Kidney capillary endothelial cell (primary cell): Measurements from ENCODE around the gene TPM2.

ENCODE experiments used
- DNase-seq: peaks from one replicate; pipeline ENCODE4 v3.0.0-alpha.2; 2018; ENCODE audit warnings: low spot score

TPM2 gene

DNA sequence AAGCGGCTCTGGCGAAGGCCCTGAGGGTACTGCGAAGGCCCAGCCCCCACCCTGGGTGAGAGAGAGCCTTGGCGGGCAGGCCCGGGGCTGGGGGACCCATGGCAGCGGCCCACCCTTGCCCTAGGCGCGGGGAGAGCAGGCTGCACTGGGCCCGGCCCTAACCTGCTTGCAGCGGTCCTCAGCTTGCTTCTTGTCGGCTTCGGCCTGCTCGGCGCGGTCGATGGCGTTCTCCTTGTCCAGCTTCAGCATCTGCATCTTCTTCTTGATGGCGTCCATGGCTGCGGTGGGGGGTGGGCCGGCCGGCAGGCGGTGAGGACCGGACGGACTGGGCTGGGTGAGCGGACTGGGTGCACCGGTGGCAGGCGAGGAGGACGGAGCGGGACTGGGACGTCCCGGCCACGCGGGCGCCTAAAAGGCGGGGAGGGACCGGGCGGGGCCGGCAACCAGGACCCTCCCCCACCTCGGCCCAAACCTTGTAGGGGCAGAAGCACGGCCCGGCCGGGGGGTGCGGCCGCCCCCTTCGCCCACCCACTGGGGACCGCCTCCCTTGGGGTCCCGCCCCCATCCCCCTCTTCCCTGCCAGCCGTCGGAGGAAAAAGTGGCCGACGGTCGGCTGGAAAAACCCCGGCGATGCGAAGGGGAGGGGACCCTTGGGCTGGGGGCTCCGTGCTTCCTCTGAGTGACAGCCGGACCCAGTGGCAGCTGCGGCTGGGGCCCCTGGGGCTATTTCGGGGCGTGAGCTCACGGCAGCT, at the start of gene TPM2:
Gene TPM2, minus strand, starts transcription at position 384 of the 752 bp plus-strand sequence. Its CDS starts 108 bp downstream, at position 276.
- no peak for DNase-seq

DNA sequence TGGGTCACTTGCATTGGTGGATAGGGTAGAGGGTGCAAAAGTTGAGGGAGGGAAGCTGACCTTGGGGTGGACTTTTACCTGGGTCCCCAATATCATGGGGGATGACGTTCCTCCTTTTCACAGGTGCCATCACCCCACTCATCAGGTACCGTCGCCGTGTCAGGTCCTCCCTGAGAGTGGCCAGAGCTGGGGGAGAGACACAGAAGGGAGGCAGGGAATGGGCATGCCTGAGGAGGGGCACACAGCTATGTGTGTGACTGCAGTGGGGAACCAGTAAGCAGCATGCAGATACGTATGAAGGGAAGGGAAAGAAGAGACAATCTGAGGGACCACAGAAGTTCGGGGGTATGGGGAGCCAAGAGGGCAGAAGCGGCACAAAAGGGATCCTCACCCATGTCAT, 49.2 kb upstream of the TPM2 start:
- no peak for DNase-seq

DNA sequence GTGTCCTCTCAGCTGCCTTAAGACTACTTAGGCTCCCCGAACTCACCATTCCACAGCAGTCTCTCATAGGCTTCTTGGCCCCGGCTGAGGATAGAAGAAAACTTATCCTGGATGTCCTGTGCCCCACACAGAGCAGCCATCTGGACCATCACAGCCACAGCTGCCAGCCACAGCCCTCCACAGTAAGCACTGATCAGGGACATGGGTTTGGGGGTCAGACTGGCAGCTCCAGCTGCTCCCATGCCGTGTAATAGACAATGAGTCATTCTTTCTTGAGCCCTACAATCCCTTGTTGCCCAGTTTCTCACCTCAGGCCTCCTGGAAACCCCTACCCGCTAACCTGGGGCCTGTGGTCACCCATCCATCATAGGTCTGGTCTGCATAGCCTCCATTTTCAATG, 48.5 kb upstream of the TPM2 start:
- no peak for DNase-seq

DNA sequence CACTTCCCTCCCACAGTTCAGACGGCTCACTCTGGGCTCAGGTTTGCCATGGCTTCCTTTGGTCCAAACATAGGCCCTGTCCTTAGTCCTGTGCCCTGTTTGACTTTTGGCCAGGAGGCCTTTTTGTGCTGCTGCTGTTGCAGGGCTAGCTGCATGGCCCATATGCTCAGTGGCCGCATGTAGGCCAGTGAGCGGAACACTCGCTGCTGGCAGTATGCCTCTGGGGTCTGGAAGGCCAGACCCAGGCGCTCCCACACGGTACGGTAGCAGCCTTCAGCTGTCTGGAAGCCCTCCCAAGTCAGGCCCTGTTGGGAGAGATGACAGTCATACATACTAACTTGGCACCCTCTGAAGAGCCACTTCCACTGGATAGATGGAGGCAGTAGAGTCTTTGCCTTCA, 47.4 kb upstream of the TPM2 start:
- no peak for DNase-seq

DNA sequence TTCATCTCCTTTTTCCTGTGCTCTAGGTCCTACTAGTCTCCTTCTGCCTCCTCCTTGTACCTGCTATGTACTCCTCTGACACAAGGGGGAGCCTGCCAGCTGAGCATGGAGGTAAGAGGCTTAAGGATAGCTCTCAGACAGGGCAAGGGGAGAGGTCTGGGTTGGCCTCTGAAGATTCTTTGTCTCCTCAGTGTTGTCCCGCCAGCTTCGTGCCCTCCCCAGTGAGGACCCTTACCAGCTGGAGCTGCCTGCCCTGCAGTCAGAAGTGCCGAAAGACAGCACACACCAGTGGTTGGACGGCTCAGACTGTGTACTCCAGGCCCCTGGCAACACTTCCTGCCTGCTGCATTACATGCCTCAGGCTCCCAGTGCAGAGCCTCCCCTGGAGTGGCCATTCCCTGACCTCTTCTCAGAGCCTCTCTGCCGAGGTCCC, 46.5 kb upstream of the TPM2 start:
- no peak for DNase-seq

DNA sequence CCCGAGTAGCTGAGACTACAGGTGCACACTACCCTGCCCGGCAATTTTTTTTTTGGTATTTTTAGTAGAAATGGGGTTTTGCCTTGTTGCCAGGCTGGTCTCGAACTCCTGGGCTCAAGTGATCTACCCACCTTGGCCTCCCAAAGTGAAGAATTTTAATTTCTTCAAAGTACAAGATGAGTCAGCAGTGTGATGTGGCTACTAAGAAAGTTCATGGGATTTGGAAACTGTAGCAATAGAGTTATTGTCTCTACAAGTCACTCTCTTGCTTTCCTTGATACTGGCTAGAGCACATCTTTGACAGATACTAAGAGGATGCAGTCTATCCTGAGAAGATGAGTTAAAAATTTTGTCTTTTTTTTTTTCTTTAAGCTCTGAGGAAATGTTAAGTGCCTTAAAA, 44.4 kb upstream of the TPM2 start:
- DNase-seq = no peak

DNA sequence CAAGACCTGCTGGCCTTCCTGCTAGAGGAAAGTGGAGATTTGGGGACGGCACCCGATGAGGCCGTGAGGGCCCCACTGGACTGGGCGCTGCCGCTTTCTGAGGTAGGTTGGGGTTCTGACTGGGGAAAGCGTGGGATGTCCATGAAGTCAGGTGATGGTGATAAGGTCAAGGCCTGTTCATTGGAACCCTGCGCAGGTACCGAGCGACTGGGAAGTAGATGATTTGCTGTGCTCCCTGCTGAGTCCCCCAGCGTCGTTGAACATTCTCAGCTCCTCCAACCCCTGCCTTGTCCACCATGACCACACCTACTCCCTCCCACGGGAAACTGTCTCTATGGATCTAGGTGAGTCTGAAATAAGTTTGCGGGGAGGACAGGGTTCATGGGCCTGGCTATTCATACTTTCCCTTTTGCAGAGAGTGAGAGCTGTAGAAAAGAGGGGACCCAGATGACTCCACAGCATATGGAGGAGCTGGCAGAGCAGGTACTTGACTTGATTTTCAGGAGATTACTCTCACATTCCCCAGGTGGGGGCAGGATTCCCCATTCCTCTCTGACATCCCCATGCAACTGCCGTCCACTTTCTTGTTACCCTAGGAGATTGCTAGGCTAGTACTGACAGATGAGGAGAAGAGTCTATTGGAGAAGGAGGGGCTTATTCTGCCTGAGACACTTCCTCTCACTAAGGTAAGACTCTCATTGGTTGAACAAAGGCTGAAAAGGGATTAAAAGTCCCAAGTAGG, 43.2 kb upstream of the TPM2 start:
- DNase-seq = no peak

DNA sequence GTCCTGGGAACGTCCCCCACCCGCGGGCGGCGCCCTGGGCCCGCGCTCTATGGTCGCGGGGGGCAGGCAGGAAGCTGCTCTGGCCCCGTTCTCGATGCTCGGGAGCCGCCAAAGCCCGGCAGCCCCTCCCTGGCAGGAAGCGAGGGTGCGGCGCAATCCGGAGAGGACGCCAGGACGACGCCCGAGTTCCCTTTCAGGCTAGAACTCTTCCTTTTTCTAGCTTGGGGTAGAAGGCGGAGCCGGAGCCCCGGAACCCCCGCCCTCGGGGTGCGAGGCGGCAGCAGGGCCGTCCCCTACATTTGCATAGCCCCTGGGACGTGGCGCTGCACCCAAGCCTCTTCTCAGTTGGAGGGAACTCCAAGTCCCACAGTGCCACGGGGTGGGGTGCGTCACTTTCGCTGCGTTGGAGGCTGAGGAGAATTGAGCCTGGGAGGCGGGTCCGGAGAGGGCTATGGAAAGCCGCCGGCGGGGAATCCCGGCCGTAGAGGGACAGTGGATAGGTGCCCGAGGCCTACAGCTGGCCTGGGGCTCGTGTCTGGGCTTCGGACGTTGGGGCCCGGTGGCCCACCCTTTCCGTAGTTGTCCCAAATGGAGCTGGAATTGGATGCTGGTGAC, 42.6 kb upstream of the TPM2 start, which contains the start of the genes CREB3 and TLN1:
Gene CREB3, plus strand, starts transcription at position 482 of the 615 bp plus-strand sequence. Its CDS starts 107 bp downstream, at position 589.
Gene TLN1, minus strand, starts transcription at position 11 of the 615 bp plus-strand sequence. CDS start 6,501 bp downstream, outside the sequence.
- DNase-seq = peak; percentile 97

DNA sequence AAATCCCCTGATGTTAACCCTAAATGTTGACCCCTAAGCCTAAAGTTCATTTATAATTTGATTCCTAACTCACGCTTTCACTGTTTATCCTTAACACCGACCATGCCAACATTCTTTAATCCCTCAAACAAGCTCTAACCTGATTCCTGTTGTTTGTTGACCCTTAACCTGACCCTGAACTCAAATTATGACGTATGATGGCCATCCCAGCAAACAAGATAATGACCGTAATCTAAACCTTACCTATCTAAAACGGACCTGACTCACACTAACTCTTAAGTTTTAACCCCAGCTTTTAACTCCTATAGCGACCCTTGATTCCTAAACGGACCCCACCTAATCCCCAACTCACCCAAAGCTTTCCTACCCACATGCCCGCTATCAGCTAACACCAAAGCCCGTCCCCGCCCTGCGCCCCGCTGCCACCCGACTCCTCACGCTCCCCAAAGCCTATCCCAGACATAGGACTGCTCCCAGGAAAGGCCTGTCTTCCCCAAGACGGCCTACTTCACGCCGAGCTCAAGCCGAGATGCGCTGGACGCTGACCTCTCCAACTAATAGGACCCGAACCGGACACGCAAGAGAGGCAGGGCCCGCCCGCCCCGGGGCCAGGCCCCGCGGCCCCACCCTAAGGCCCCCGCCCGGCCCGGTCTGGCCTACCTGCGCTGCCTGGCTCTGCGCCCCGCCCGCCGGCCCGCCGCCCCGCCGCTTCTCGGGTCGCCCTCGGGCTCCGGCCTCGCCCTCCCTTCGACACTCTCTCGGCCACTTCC, 41.9 kb upstream of the TPM2 start:
- DNase-seq = no peak

DNA sequence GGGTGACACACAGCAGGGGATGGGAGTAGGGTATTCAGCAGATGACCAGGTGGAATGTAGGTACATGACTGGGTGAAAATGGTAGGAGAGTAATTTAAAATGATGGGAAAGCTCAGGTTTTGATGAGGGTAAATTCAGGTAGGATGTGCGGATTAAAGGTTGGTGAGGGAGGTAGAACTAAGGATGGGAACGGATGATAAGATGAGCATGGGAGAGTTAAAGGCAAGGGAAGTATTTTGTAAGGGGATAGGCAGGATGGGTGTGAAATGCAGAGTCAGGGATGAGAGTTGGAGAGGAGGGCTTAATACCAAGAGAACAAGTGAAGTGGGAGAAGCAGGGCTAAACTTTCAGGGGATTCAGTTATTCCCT, 40.7 kb upstream of the TPM2 start:
- no peak for DNase-seq

DNA sequence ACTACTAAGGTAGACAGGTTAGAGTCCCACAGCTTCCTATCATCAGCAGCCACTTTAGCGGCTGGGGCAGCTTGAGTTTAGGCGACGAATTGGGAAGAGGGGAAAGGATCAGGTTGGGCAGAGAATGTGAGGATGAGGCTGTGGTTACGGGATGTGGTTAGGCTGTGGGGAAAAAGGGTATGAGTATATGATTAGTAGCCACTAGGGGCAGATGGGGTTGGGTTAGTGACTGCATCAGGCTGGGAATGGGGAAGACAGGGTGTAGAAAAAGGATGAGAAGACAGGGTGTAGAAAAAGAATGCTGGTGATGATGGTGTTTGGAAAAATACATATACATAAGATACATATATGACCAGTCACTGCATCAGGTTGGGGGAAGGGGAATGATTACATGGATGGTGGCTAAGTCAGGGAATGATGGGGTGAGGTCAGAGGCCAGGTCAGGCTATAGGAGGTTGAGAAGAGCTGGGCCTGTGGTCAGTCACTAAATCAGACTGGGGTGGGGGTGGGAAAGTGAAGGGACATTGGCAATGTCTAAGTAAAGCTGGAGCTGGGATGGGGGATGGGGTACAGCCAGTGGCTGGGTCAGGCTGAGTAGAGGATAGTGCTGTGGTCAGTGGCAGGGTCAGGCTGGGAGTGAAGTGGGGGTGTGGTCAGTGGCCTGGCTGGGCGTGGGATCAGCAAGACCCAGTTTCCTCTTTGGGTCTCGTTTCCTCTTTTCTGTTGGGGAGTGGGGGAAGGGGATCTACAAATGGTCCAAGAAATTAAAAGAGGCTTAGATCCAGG, 40.2 kb upstream of the TPM2 start:
- DNase-seq = no peak

DNA sequence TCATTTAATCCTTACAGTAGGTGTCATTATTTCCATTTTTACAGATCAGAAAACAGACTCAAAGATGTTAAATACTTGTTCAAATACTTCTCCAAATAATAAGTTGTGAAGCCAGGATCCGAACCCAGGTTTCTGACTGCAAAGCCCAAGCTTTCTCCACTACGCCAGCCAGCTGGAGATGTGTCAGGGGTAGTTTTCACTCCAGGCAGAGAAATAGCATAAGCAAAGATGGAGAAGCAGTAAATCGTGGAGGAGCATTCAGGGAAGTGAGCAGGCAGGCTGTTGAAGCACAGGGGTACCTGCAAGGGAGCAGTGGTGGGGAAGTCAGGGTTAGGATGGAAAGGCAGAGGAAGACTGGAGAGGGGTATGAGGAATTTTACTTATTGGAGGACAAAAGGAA, 39.4 kb upstream of the TPM2 start:
- DNase-seq = no peak

DNA sequence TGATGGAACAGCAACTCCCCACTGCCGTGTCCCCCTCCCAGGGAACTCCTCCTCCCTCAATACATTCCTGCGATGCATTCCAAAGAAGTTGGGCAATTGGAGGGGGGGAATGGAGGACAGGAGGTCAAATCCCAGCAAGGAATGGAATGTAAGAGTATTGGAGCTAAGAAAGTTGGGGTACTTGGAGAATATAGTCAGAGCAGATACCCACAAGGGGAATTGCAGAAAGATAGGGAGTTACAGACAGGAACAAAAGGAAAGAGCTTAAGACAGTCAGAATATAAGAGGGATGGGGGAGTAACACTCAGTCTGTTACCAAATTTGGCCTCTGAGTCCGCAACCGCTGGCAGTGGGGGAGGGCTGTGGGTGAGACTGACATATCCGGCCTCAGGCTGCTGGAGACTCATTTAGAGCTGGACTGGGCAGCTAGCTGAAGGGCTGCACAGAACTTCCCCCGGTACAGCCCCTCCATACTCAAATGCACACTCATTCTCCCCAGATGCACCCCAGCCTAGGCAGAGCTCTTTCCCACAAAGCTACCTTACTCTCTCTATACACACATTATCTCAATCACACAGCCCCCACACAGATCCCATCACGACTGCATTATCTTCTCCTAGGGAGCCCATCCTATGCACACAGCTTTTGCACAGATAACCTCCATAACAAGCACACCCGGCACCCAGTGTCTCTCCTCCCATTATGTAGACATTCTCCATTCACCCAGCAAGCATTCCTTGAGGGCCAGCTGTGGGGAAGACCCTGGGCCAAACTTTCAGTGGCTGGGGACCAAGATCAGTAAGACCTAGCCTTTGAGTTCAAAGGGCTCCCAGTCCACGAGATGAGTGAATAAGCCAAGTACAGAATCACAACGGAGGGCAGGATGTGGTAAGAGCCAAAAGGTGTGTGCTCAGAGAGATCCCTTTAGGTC, 38.6 kb upstream of the TPM2 start:
- DNase-seq = peak; percentile 84

DNA sequence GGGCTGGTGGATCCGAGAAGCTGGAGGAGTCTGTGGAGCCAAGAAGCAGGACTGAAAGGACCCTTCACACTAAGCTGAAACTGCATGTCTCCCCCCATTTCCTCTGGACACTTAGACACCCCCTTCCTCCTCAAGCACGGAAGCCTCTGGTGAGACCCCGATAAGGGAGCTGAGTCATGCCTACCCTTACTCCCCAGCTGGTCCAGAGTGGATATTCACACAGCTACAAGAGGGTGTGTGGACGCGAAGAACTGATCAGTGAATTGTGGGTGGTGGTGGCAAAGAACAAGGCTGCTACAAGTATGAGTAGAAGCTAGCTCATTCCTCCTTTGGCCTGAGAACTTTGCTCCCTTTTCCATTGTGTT, 37.9 kb upstream of the TPM2 start:
- no peak for DNase-seq

DNA sequence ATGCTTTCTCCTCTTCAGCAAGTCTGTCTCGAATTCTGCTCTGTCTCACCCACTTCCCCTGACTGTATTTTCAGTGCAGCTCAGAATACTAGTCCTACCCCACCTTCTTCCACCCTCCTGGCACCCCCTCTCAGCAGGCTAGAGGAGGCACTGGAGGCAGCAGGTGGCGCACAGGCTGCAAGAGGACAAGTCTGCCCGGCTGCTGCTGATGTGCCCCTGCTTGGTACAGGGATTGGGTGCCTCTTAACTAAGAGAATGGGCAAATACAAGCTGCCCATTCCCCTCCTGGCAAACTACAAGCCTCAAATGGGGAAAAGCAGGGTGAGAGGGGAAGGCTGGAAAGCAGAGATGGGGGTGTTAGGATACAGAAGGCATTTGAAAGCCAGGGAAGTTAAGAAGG, 37.2 kb upstream of the TPM2 start:
- no peak for DNase-seq

DNA sequence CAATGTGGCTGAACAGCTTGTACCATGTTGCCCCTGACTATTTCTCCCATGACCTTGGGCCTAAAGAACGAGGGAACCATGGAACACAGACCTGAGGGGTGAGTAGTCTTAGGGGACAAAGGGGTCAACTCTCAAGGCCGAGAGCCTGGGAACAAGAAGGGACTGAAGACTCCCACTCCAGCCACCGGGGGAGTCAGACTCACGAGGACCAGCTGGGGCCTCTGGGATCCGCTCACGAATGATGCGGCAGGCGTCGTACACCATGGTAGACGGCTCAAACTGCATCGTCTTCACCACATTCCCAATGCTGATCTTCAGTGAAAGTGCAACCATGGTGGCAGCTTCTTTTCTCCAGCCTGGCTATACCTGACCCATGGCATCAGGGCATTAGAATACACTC, 35.6 kb upstream of the TPM2 start:
- no peak for DNase-seq

DNA sequence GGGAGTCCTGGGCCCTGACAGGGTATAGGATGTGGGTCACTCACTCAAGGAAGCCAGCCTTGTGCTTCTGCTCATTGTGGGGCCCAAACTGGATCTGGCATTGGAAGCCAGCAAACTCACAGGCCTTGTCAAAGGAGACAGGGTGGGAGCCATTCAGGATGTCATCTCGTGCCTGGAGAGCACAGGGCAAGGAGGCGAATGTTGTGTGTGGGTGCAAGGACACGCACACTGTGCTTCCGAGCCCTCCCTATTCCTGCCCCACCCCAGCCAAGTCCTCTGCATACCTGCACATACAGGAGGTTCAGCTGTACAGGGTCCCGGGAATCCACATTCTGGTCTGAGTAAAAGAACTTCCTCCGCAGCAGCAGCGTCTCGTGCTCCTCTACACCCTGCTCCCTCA, 34.2 kb upstream of the TPM2 start:
- DNase-seq = no peak

DNA sequence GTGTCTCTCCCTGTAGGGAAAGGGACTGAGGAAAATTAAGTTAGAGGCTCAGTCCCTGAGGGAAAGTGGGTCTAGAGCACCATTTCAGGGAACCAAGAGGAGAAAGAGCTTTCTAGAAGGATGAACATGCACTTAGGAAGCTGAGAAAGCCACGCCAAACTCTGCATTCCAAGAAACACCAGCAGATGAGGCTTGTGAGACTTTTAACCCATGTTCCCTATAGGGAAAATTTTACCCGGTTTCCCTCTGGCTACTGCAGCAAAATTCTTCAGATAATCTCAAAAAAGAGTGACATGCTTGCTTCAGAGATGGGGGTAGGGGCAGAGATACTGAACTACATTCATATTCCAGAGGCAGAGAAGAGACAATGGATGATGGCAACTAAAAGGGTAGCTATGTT, 33.7 kb upstream of the TPM2 start:
- DNase-seq = no peak

DNA sequence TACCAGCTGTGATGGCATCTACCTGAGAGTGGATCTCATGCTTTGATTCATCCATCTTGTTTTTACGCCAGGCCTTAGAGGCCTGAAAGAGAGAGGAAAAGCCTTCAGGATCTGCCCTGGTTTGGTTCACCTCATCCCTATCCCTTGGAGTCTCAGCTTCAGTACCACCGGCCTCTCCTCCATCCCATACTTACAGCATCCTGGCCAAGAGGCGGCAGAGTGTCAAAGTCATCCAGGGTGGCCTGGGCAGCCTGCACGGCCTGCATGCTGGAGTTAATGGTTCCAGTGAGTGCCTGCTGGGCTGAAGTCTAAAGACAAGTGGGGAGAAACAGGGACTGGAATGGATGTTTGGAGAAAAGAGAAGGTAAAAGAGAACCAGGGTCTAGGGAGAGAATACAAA, 29.8 kb upstream of the TPM2 start:
- no peak for DNase-seq
